DMS53 treated with DMSO at 0.1 percent for 48 hours (cell line): ENCODE data around the gene CAPN13.

Source experiments
- DNase-seq: peaks from one replicate; lab custom pipeline; 2025; ENCODE audit not compliant: unreplicated experiment; lab: John Stamatoyannopoulos, UW

CAPN13 gene

DNA sequence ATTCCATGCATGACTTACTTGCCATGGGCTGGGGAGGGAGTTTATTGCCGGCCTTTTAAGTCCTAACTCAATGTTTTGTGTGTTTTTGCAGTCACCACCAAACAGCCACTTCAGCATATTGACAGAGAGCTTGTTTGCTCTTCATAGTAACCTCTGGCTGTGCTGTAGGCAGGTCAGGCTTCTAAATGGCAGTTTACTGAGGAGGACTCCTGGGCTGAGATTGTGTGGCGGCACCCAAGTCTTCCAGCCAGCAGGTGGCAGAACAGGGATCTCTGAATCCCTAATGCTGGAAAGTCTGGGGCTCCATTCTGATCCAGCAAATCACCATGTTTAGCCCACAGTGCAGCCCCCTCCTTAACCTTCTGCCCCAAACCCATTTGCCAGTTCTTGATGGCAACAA is 121.2 kb downstream of the CAPN13 start:
- peak; percentile 83 for DNase-seq

DNA sequence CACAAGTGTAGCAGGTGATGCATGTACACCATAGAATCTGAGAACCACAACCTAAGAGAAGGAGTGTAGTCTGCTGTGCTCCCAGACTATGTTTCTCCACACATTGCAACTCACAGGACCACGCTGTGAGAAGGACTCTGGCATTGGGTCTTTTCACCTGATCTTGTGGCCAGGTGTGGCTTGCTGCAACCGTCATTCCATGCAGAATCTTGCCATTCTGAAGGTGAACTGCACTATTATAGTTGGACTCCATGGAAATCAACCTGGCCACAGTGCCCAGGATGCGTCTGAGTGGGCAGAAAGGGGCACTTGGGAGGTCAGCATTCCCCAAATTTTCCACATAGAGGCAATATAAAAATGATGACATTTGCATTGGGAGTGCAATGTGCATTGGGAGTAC is 122.2 kb downstream of the CAPN13 start:
- DNase-seq = no peak

DNA sequence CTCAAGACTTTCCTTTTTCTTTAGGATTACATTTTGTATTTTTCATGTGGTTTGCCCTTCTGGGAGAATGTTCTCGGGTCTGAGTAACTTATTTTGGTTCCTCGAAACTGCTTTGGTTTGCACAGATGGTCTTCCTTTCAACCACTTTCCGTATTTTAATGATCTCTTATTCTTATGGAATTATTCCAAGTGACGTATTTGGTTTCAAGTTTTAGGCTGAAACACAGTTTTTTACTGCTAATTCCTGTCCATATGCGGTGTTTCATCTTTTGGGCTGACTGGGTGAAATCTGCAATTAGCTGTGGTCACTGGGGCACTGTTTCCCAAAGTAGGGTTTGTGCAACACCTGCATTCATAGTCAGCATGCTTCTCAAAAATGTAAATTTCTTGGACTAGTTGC is 122.7 kb downstream of the CAPN13 start:
- no peak for DNase-seq

DNA sequence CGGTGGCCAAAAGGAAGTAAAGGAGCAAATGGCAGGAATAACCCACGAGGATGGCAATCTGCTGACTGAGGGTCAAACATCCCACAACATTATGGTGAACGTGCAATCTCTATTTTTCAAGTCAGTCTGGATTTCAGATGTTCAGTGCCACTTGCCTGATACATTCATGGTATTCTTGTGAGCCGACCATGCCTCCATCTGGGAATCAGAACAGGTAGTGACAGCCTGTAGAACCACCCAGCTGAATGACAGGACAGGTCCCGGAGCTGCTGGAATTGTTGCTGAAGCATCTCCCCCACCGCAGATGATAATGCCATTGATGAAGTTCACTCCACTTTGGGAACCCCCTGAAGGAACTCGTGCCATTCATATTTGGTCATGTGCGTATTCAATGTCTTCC is 123.2 kb downstream of the CAPN13 start:
- no peak for DNase-seq

GRCh38 chr2:30683236-30683956 is 123.8 kb downstream of the CAPN13 start:
- no peak for DNase-seq

GRCh38 chr2:30681022-30681421 is 126.2 kb downstream of the CAPN13 start:
- DNase-seq = no peak

- no peak for DNase-seq
These were observed 127.1 kb downstream of the CAPN13 start for GRCh38 chr2:30680121-30680520.

DNA sequence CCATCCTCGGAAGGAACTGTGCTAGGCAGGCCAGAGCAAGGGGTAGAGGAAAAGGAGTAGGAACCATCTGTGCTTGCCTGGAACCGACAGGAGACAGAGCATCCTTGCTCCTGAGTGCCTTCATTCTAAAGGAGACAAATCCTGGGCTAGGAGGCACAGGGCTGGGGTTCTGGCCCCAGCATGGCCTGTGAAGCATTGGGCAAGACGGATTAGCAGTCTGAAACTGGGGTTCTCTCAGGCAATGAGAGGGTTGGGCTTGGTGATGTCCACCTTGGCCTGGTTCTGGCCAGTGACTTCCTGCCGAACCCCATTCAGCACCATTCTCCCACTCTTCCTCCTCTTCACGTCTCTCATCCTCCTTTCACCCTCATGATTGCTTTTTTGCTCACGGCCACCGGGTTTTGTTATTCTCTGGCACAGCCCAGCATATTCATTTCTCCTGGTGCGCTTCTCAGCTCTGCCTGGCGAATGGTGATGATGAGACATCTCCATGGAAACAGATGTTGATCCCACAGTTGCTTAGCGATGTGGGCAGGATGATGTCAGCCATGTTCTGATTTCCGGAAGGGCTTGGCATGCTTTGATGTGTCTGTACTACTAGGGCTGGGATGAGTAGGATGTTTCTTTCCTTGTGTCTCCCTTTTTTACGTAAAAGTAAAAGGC is 127.7 kb downstream of the CAPN13 start:
- DNase-seq = no peak

GRCh38 chr2:30678410-30679137 is 128.7 kb downstream of the CAPN13 start:
- DNase-seq = no peak

- DNase-seq = no peak
These were observed 129.3 kb downstream of the CAPN13 start for GRCh38 chr2:30677861-30678385.

DNA sequence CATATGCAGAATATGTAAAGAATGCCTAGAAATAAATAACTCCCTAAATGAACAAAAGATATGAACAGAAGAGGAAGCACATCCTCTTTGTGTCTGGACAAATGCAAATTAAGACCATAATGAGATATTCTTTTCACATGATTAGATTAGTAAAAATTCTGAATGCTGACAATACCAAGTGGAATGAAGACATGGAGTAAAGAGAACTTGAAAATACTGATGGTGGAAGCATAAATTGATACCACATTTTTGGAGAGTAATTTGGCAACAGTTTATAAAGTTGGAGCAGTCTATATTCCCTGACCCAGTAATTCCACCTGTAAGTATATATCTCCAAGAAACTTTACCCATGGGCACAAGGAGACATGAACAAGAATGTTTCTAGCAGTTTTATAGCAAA is 130.0 kb downstream of the CAPN13 start:
- no peak for DNase-seq

GRCh38 chr2:30675758-30676157 is 131.5 kb downstream of the CAPN13 start:
- no peak for DNase-seq

GRCh38 chr2:30673127-30673526 is 134.1 kb downstream of the CAPN13 start:
- DNase-seq = no peak
